HG03045 (cell line): Measurements from ENCODE around the gene TMEM63A.
"Not testable (repeated sequence)": the region's sequence is repeated elsewhere in the genome, so short reads cannot be mapped to it uniquely, and the experiment has no call there.

Experiments
- ATAC-seq: cut with Tn5 transposase; IDR thresholded peaks from one replicate; pipeline ENCODE4 v1.9.1; 2021; ENCODE audit warnings: mild to moderate bottlenecking, moderate library complexity; ENCODE audit not compliant: unreplicated experiment

The TMEM63A gene

GRCh38 chr1:225846331-225847310 lies 35.6 kb downstream of the TMEM63A start:
- ATAC-seq: no peak

GRCh38 chr1:225845571-225846259 lies 36.5 kb downstream of the TMEM63A start:
- ATAC-seq: no peak

GRCh38 chr1:225845097-225845496 lies 37.1 kb downstream of the TMEM63A start:
- no peak for ATAC-seq

GRCh38 chr1:225844236-225845061 lies 37.7 kb downstream of the TMEM63A start:
- no peak for ATAC-seq

GRCh38 chr1:225843426-225843795 lies 38.8 kb downstream of the TMEM63A start:
- no peak for ATAC-seq

DNA sequence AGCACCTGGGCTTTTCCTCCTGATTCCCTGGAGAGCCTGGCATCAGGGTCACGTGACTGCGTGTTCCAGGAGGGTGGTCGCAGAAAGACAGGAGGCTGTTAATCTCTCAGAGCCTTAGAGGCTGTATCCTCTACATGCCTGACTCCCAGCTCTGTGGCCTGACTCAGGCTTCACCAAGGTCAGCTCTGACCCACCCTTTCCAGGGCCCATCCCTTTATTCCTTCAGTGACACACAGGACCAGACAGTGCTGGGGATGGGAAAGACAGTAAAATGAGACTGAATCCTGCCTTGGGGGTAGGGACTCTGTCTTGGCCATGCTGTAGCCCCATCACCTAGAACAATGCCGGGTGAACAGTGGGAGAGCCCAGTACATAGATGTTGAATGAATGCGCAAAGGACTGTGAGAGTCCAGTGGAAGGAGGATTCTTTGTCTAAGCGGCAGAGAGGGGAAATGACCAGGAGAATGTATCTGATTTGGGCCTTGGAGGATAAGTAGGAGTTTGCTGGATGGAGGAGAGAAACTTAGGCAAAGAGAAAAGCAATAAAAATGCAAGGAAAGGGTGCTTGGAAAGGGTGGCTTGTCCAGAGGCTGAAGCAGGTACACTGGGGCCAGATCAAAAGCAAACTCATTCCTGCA lies 39.3 kb downstream of the TMEM63A start:
- ATAC-seq: no peak

- no peak for ATAC-seq
These were observed 40.1 kb downstream of the TMEM63A start for GRCh38 chr1:225842074-225842473.

DNA sequence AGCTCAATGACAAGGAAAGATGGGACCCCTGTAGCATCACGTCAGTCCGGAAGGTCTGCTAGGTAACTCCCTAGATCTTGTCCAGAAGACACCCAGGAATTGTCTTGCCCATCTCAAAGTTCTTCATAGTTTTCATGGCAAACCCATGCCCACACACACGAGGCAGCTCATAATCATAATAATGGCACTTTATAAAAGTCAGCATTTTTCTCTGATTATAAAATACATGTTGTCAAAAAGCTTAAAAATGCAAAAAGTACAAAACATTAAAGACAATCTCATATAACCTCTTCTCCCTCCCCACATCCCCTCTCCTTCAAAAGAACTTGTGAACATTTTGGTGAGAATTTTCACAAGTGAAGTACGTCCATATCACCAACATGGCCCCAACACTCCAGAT lies 41.5 kb downstream of the TMEM63A start:
- no peak for ATAC-seq

DNA sequence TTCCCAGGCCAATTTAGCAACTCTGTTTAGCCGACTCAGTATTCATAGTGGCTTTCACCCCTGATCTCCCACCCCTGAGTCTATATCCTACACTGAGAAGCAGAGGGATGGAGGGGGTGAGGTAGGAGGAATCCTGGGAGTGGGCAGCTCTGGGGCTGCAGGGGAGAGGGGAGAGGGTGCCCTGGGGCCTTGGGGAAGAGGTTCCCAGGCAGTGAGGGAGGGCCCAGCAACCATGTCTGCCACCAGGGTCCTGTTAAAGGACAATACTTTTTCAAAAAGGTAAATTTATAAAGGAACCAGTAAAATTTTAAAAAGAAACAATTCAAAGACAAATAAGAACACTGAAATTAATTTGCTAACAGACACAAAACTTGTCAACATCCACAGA lies 42.0 kb downstream of the TMEM63A start:
- no peak for ATAC-seq

- no peak for ATAC-seq
These were observed 43.4 kb downstream of the TMEM63A start for GRCh38 chr1:225838793-225839192.

DNA sequence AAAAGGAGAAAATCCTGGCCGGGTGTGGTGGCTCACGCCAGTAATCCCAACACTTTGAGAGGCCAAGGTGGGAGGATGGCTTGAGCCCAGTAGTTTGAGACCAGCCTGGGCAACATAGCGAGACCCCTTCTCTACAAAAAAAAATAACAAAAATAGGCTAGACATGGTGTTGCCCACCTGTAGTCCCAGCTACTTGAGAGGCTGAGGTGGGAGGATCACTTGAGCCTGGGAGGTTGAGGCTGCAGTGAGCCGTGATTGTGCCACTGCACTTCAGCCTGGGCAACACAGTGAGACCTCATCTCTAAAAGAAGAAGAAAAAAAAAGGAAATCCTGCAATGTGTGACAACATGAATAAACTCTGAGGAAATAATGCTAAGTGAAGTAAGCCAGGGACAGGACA lies 45.9 kb downstream of the TMEM63A start:
- ATAC-seq: not testable (repeated sequence)

GRCh38 chr1:225835856-225836255 lies 46.3 kb downstream of the TMEM63A start:
- no peak for ATAC-seq

DNA sequence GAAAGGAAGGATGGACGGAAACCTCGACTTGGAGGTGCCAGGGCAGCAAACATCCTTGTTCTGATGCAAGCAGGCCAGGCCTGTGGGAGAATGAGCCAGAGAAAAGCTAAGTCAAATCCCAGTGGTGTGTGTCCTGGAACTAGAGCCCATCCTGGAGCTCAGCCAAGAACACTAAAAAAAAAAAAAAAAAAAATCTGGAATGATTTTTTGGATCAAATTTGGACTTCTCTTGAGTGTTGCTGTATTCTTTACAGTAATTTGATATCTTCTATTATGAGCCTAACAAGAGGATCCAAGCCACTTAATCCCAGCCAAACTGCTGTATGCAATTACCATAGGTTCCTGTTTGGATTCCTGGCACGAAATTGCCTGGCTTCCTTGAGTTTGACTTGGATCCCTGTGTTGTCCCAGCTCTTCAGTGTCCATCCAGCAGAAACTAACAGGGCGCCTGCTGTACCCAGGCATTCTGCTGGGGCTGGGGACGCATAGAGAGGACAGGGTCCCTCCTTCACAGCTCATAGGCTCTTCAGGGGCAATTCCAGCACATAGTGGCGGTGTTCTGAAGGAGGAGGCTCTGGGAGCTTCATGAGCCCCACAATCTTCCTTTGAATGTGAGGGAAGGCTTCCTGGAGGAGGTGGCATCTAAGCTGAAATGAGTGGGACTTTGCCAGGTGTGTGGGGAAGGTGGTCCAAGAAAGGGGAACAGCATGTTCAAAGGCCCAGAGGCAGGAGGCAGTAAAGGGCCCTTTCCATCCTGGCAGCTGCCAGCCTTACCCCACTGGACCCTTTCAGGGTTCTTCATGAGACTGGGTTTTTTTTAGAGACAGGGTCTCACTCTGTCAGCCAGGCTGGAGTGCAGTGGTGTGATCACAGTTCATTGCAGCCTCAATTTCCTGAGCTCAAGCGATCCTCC lies 47.5 kb downstream of the TMEM63A start:
- ATAC-seq: no peak

GRCh38 chr1:225830841-225831240 lies 51.3 kb downstream of the TMEM63A start:
- no peak for ATAC-seq

GRCh38 chr1:225828706-225829345 lies 53.4 kb downstream of the TMEM63A start:
- no peak for ATAC-seq

DNA sequence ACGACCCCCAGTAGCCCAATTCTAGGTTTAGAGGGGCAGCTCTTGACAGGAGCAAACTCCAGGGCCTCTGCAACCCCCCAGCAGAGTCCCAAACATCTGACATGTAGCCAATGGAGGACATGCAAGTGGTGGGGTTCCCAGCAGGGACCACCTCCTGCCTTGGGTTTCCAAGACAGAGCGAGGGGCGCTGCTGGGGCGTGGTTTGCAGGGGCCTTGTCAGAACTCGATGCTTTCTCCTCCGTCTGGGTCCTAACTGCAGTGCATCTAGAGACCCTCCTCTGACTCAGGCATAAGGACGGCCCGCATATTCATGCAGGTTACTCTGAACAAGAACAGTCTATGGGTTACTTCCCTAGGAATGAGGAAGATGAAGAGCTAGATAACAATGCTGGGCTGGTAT lies 55.1 kb downstream of the TMEM63A start:
- no peak for ATAC-seq

DNA sequence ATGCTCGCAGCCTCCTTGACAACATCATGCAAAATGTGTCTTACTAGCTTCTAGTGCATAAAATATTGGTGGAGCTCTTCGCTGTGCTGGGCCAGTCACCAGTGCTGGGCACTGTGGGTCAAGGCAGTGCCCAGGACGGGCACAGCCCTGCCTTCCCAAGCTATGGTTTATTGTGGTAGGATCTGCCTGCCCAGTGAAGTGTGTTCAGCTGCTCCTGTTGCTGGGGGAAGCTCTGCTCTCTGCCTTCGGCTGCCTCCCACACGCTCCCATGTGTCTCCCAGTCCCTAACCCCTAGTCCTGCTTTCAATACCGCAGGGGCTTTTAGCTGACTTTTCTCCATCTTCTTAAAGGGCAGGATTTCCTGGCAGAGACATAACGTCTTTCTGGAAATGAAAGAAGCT lies 56.6 kb downstream of the TMEM63A start:
- no peak for ATAC-seq

GRCh38 chr1:225825078-225825477 lies 57.1 kb downstream of the TMEM63A start:
- ATAC-seq: no peak

GRCh38 chr1:225824533-225824941 lies 57.6 kb downstream of the TMEM63A start:
- ATAC-seq: no peak
